HCT116 (cell line): ENCODE data around the gene SLC66A3. TPM values are rescaled to one million over a fixed set of nuclear protein-coding genes. Genes with fewer than 3 reads are reported as not detected.

Experiments
- ATAC-seq: fragments of 200-7000 bp; cut with Tn5 transposase; 2 replicates; pipeline ENCODE4 v1.9.1; 2020; ENCODE audit warnings: mild to moderate bottlenecking, moderate library complexity
- BruUV-seq: library from RNA; stranded (reverse); fragments of 400-500 nt; replicated peaks from 2 replicates; lab custom pipeline; 2021; lab: Mats Ljungman, UMichigan
- CTCF ChIA-PET: fragments of 300-600 bp; sonication (Branson Sonifier 250); formaldehyde crosslinking; loops from one replicate; lab custom pipeline; 2021; ENCODE audit warnings: antibody characterized with exemption; lab: Charles Lee
- POLR2A ChIA-PET: fragments of 300-600, 350-600 bp; sonication (Branson Sonifier 250); formaldehyde crosslinking; loops from one replicate; lab custom pipeline; 2021; ENCODE audit warnings: antibody characterized with exemption; lab: Charles Lee
- RAD21 ChIA-PET, 2 experiments: fragments of 300-600 bp; sonication (Branson Sonifier 250); formaldehyde crosslinking; loops; one replicate each; lab custom pipeline; 2023; ENCODE audit warnings: low total read pairs in 2 of 2; ENCODE audit not compliant: uncharacterized antibody in 2 of 2, unreplicated experiment in 2 of 2, low non-redundant PET in 1 of 2; lab: Charles Lee
- DNase-seq: peaks from one replicate; pipeline ENCODE4 v3.0.0-alpha.2; 2010; ENCODE audit warnings: low read depth, low spot score
- H2AFZ ChIP-seq: fragments of 200-600 bp; shearing (Covaris generic), sonication (generic); 2 replicates; pipeline ENCODE4 v1.6.1; 2017; ENCODE audit warnings: low read depth, mixed run types, mixed read lengths, antibody characterized with exemption, low read length; ENCODE audit not compliant: poor library complexity, severe bottlenecking
- H3K27ac ChIP-seq: 2 replicates; pipeline ENCODE4 v1.5.1; 2012; ENCODE audit warnings: low read depth, low read length
- H3K27me3 ChIP-seq: fragments of 200-600 bp; sonication (generic); 2 replicates; pipeline ENCODE4 v1.6.1; 2016; ENCODE audit warnings: mixed run types, low read length, mixed read lengths; ENCODE audit not compliant: insufficient read depth
- H3K36me3 ChIP-seq, 2 experiments: fragments of 200-500 bp in 1 of 2; fragments of 200-600 bp in 1 of 2; sonication (Bioruptor generic) in 1 of 2; sonication (generic) in 1 of 2; 2 replicates each; pipeline versions ENCODE4 v1.5.1 to v1.6.1; 2014 to 2016; ENCODE audit warnings: low read length in 2 of 2, inconsistent platforms in 1 of 2, mixed read lengths in 1 of 2, mixed run types in 1 of 2; ENCODE audit not compliant: insufficient read depth in 2 of 2, control insufficient read depth in 1 of 2
- H3K4me1 ChIP-seq, 2 experiments: fragments of 200-600 bp in 1 of 2; sonication (generic) in 1 of 2; 2 replicates each; pipeline versions ENCODE4 v1.5.1 to v1.6.1; 2012 to 2017; ENCODE audit warnings: low read length in 2 of 2, inconsistent platforms in 1 of 2, mild to moderate bottlenecking in 1 of 2, mixed read lengths in 1 of 2, mixed run types in 1 of 2, moderate library complexity in 1 of 2; ENCODE audit not compliant: insufficient read depth in 2 of 2, control insufficient read depth in 1 of 2
- H3K4me2 ChIP-seq: fragments of 200-600 bp; sonication (generic); 2 replicates; pipeline ENCODE4 v1.6.1; 2017; ENCODE audit warnings: mixed run types, low read length, mixed read lengths
- H3K4me3 ChIP-seq, 2 experiments: fragments of 200-600 bp in 1 of 2; sonication (generic) in 1 of 2; replicated peaks in 1 of 2; 2 replicates each; pipeline ENCODE4 v1.5.1; 2011 to 2016; ENCODE audit warnings: low read length in 2 of 2, control low read depth in 1 of 2, low read depth in 1 of 2, mild to moderate bottlenecking in 1 of 2, mixed read lengths in 1 of 2, mixed run types in 1 of 2
- H3K79me2 ChIP-seq: fragments of 200-600 bp; sonication (generic); 2 replicates; pipeline ENCODE4 v1.6.1; 2017; ENCODE audit warnings: mild to moderate bottlenecking, mixed run types, low read length, moderate library complexity, mixed read lengths; ENCODE audit not compliant: insufficient read depth
- H3K9ac ChIP-seq: fragments of 200-600 bp; sonication (generic); 2 replicates; pipeline ENCODE4 v1.6.1; 2016; ENCODE audit warnings: low read length, mixed read lengths
- H3K9me2 ChIP-seq: fragments of 200-600 bp; sonication (generic), shearing (Covaris generic); 2 replicates; pipeline ENCODE4 v1.6.1; 2017; ENCODE audit warnings: mixed run types, mild to moderate bottlenecking, moderate library complexity; ENCODE audit not compliant: insufficient read depth
- H3K9me3 ChIP-seq, 2 experiments: fragments of 200-500 bp in 1 of 2; fragments of 200-600 bp in 1 of 2; sonication (Bioruptor generic) in 1 of 2; sonication (generic) in 1 of 2; 2 replicates each; pipeline ENCODE4 v1.6.1; 2014 to 2017; ENCODE audit warnings: low read length in 2 of 2, mixed read lengths in 2 of 2, inconsistent platforms in 1 of 2, low read depth in 1 of 2, mild to moderate bottlenecking in 1 of 2, mixed run types in 1 of 2, moderate library complexity in 1 of 2; ENCODE audit not compliant: control insufficient read depth in 1 of 2, insufficient read depth in 1 of 2
- H4K20me1 ChIP-seq: fragments of 200-600 bp; sonication (generic), shearing (Covaris generic); 2 replicates; pipeline ENCODE4 v1.6.1; 2017; ENCODE audit warnings: mixed run types, mild to moderate bottlenecking, moderate library complexity; ENCODE audit not compliant: insufficient read depth
- ATF3 ChIP-seq: IDR thresholded peaks from 2 replicates; pipeline ENCODE4 v1.6.1; 2012
- CEBPB ChIP-seq: IDR thresholded peaks from 2 replicates; pipeline ENCODE4 v1.6.1; 2012; ENCODE audit warnings: low read depth
- EGR1 ChIP-seq: IDR thresholded peaks from 2 replicates; pipeline ENCODE4 v1.6.1; 2012; ENCODE audit warnings: low read depth
- ELF1 ChIP-seq: IDR thresholded peaks from 2 replicates; pipeline ENCODE4 v1.6.1; 2012; ENCODE audit warnings: low read depth, borderline replicate concordance
- EZH2 ChIP-seq: fragments of 200-600 bp; sonication (generic); IDR thresholded peaks from 2 replicates; pipeline ENCODE4 v1.6.1; 2017; ENCODE audit warnings: antibody characterized with exemption, mixed run types
- EZH2phosphoT487 ChIP-seq: fragments of 200-600 bp; IDR thresholded peaks from 2 replicates; pipeline ENCODE4 v1.6.1; 2018; ENCODE audit warnings: antibody characterized with exemption, borderline replicate concordance
- FOSL1 ChIP-seq: IDR thresholded peaks from 2 replicates; pipeline ENCODE4 v1.6.1; 2012; ENCODE audit warnings: low read depth
- JUND ChIP-seq: IDR thresholded peaks from 2 replicates; pipeline ENCODE4 v1.6.1; 2012
- POLR2A ChIP-seq: IDR thresholded peaks from 2 replicates; pipeline ENCODE4 v1.7.0; 2011; ENCODE audit warnings: borderline replicate concordance; ENCODE audit not compliant: insufficient read depth, insufficient read length; ENCODE audit errors: extremely low read depth
- POLR2AphosphoS5 ChIP-seq: IDR thresholded peaks from 2 replicates; pipeline ENCODE4 v1.6.1; 2011; ENCODE audit warnings: mild to moderate bottlenecking, low read depth, low read length, moderate library complexity
- RAD21 ChIP-seq: IDR thresholded peaks from 2 replicates; pipeline ENCODE4 v1.6.1; 2012; ENCODE audit warnings: low read depth, mild to moderate bottlenecking
- SIN3A ChIP-seq: IDR thresholded peaks from 2 replicates; pipeline ENCODE4 v1.6.1; 2012; ENCODE audit warnings: low read depth
- SP1 ChIP-seq: IDR thresholded peaks from 2 replicates; pipeline ENCODE4 v1.6.1; 2012; ENCODE audit warnings: low read depth
- SRF ChIP-seq: IDR thresholded peaks from 2 replicates; pipeline ENCODE4 v1.6.1; 2012; ENCODE audit warnings: low read depth
- YY1 ChIP-seq: IDR thresholded peaks from 2 replicates; pipeline ENCODE4 v1.6.1; 2011; ENCODE audit warnings: low read length, low read depth, moderate library complexity, mild to moderate bottlenecking; ENCODE audit not compliant: insufficient replicate concordance; ENCODE audit errors: extremely low read depth
- ZNF274 ChIP-seq: fragments of 200-500 bp; sonication (Bioruptor generic); IDR thresholded peaks from 2 replicates; pipeline ENCODE4 v1.6.1; 2014; ENCODE audit warnings: mild to moderate bottlenecking, low read depth, low read length, inconsistent platforms
- intact Hi-C: fragments of 100-400 bp; cut with micrococcal nuclease; formaldehyde crosslinking; loops from 2 replicates; pipeline ENCODE4 v1.10.0; 2022
- total RNA-seq: library from RNA; stranded (reverse); gene quantifications from one replicate; pipeline ENCODE4 v1.2.1, GENCODE V29; 2021; ENCODE audit not compliant: unreplicated experiment
- TF ChIP-seq, protein P1 (sequence below): IDR thresholded peaks from 2 replicates; pipeline ENCODE4 v1.6.1; 2012; ENCODE audit warnings: low read depth
- TF ChIP-seq, protein P2 (sequence below): IDR thresholded peaks from 2 replicates; pipeline ENCODE4 v1.6.1; 2011; ENCODE audit warnings: mild to moderate bottlenecking, low read length, moderate library complexity; ENCODE audit not compliant: insufficient replicate concordance; ENCODE audit errors: extremely low read depth

The SLC66A3 gene
- total RNA-seq, 1 experiment from 2014 or later, result 15.9 TPM

DNA sequence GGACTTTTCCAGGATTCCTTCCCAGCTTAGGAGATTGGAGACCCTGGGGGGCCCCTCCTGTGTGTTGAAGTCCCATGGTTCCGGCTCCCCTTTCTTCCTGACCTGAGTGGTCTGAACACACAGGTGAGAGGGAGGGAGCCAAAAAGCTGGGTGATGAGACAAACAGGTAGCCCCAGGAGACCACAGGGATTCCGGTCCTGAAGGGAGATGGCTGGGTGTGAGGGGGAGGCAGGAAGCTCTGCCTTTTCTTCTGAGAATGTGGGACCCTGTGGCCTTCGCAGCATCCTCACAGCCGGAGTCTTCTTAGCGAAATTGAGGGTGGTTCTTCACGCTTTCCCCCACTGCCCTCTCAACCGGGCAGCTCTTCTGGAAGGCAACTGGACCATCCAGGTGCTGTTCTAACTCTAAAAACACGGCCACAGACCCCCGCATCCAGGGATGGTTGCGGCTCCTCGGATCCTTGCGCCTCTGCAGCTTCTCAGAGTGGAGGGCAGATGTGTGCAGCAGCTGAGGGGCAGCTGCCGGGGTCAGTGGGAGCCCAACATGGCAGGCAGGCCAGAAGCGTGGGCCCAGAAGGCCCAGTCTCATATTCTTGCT, 4.4 kb downstream of the SLC66A3 start:
- POLR2A ChIA-PET, result no interaction called here
- Histone ChIP-seq H3K79me2 (no peaks in the 10 kb centered on the region), H3K9ac (no peak overlapping the region), H3K4me3 (no peak overlapping the region), H2AFZ (no peak overlapping the region), H4K20me1 (no peaks in the 10 kb centered on the region), H3K4me1 (peaks cover under 1 to 10% of the 10 kb centered on the region in 2 experiments; a peak in 3 of 4 replicates), H3K27me3 (no peaks in the 10 kb centered on the region), H3K9me3 (no peaks in the 10 kb centered on the region), H3K4me2 (no peak overlapping the region), H3K9me2 (no peaks in the 10 kb centered on the region), H3K27ac (no peak overlapping the region; the same call in 1 of the 2 replicates), H3K36me3 (no peaks in the 10 kb centered on the region)
- CTCF ChIA-PET, result no interaction called here
- ATAC-seq, result no peak
- DNase-seq, result no peak
- BruUV-seq, result no TSS peak
- TF ChIP-seq EGR1 (no peak), SP1 (no peak), FOSL1 (no peak), POLR2A (no peak), RAD21 (no peak), POLR2AphosphoS5 (no peak), ELF1 (no peak), JUND (no peak), SIN3A (no peak), YY1 (no peak), SRF (no peak), ATF3 (no peak), EZH2 (no peak), ZNF274 (no peak), EZH2phosphoT487 (no peak), CEBPB (no peak)
- TF ChIP-seq, protein P1, sequence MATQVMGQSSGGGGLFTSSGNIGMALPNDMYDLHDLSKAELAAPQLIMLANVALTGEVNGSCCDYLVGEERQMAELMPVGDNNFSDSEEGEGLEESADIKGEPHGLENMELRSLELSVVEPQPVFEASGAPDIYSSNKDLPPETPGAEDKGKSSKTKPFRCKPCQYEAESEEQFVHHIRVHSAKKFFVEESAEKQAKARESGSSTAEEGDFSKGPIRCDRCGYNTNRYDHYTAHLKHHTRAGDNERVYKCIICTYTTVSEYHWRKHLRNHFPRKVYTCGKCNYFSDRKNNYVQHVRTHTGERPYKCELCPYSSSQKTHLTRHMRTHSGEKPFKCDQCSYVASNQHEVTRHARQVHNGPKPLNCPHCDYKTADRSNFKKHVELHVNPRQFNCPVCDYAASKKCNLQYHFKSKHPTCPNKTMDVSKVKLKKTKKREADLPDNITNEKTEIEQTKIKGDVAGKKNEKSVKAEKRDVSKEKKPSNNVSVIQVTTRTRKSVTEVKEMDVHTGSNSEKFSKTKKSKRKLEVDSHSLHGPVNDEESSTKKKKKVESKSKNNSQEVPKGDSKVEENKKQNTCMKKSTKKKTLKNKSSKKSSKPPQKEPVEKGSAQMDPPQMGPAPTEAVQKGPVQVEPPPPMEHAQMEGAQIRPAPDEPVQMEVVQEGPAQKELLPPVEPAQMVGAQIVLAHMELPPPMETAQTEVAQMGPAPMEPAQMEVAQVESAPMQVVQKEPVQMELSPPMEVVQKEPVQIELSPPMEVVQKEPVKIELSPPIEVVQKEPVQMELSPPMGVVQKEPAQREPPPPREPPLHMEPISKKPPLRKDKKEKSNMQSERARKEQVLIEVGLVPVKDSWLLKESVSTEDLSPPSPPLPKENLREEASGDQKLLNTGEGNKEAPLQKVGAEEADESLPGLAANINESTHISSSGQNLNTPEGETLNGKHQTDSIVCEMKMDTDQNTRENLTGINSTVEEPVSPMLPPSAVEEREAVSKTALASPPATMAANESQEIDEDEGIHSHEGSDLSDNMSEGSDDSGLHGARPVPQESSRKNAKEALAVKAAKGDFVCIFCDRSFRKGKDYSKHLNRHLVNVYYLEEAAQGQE, result no peak
- TF ChIP-seq, protein P2, sequence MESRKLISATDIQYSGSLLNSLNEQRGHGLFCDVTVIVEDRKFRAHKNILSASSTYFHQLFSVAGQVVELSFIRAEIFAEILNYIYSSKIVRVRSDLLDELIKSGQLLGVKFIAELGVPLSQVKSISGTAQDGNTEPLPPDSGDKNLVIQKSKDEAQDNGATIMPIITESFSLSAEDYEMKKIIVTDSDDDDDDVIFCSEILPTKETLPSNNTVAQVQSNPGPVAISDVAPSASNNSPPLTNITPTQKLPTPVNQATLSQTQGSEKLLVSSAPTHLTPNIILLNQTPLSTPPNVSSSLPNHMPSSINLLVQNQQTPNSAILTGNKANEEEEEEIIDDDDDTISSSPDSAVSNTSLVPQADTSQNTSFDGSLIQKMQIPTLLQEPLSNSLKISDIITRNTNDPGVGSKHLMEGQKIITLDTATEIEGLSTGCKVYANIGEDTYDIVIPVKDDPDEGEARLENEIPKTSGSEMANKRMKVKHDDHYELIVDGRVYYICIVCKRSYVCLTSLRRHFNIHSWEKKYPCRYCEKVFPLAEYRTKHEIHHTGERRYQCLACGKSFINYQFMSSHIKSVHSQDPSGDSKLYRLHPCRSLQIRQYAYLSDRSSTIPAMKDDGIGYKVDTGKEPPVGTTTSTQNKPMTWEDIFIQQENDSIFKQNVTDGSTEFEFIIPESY, result no peak
- RAD21 ChIA-PET, result no interaction called here
- intact Hi-C loops, result no loop called here
